Measurements from ENCODE around the gene RIT1.

- TF ChIP-seq EZH2phosphoT487 (IDR thresholded peaks at IDR 0.05; ENCODE audit: borderline replicate concordance) (no peak), CTCF (conservative IDR thresholded peaks at IDR 0.05; ENCODE audit: low read length) (no peak)
Observed at GRCh38 chr1:155861896-155862295, 49.3 kb downstream of the RIT1 start.
